ENCODE results near the gene NOL4. TPM values are rescaled to one million over a fixed set of nuclear protein-coding genes. Genes with fewer than 3 reads are reported as not detected.

NOL4 gene
- total and polyA plus RNA-seq, 7 donors: 0.16 to 1.4 (median 0.64) TPM; not detected in 1

- Histone ChIP-seq H3K27me3 (no peaks in the 10 kb centered on the region), H3K27ac (no peak overlapping the region), H3K4me3 (no peak overlapping the region), H3K9me3 (no peaks in the 10 kb centered on the region), H3K36me3 (no peaks in the 10 kb centered on the region), H3K4me1 (no peaks in the 10 kb centered on the region)
- no peak for DNase-seq
- WGBS, 2 donors: 76 to 85% methylated on average over 2 of the region's 2 CpGs
- intact Hi-C loops (cut with DNase I): no loop called here
- no peak for TF ChIP-seq CTCF (IDR thresholded peaks at IDR 0.05)
- TF ChIP-seq POLR2A (IDR thresholded peaks at IDR 0.05): no peak
- no peak for TF ChIP-seq EP300 (IDR thresholded peaks at IDR 0.05)
- TF ChIP-seq POLR2AphosphoS5 (IDR thresholded peaks at IDR 0.05): no peak
Measured at GRCh38 chr18:34203866-34204265, 20.8 kb downstream of the NOL4 start.

GRCh38 chr18:34196256-34196655 lies 28.5 kb downstream of the NOL4 start:
- Histone ChIP-seq H3K4me3 (no peak overlapping the region), H3K27me3 (no peaks in the 10 kb centered on the region), H3K9me3 (no peaks in the 10 kb centered on the region), H3K36me3 (no peaks in the 10 kb centered on the region), H3K27ac (no peak overlapping the region), H3K4me1 (no peaks in the 10 kb centered on the region)
- intact Hi-C loops (cut with DNase I): no loop called here
- no peak for DNase-seq
- TF ChIP-seq POLR2AphosphoS5 (IDR thresholded peaks at IDR 0.05): no peak
- TF ChIP-seq CTCF (IDR thresholded peaks at IDR 0.05): no peak
- no peak for TF ChIP-seq EP300 (IDR thresholded peaks at IDR 0.05)
- no peak for TF ChIP-seq POLR2A (IDR thresholded peaks at IDR 0.05)

GRCh38 chr18:34194239-34194638 lies 30.5 kb downstream of the NOL4 start:
- H3K36me3 ChIP-seq: no peaks in the 10 kb centered on the region
- intact Hi-C loops (cut with DNase I): no loop called here
- DNase-seq: no peak
- H3K4me1 ChIP-seq: no peaks in the 10 kb centered on the region
- H3K9me3 ChIP-seq: no peaks in the 10 kb centered on the region
- no peaks in the 10 kb centered on the region for H3K27me3 ChIP-seq
- no peak overlapping the region for H3K27ac ChIP-seq
- no peak overlapping the region for H3K4me3 ChIP-seq
- WGBS, 2 donors: 76 to 82% methylated on average over 3 of the region's 3 CpGs
- TF ChIP-seq EP300 (IDR thresholded peaks at IDR 0.05) (no peak), POLR2AphosphoS5 (IDR thresholded peaks at IDR 0.05) (no peak), CTCF (IDR thresholded peaks at IDR 0.05) (no peak), POLR2A (IDR thresholded peaks at IDR 0.05) (no peak)

GRCh38 chr18:34189656-34190435 lies 34.9 kb downstream of the NOL4 start:
- no peaks in the 10 kb centered on the region for H3K9me3 ChIP-seq
- no peaks in the 10 kb centered on the region for H3K4me1 ChIP-seq
- no peaks in the 10 kb centered on the region for H3K27me3 ChIP-seq
- intact Hi-C loops (cut with DNase I): no loop called here
- 63 to 72% methylated on average over 3 of the region's 3 CpGs for WGBS, 2 donors
- H3K4me3 ChIP-seq: no peak overlapping the region
- H3K36me3 ChIP-seq: no peaks in the 10 kb centered on the region
- DNase-seq: no peak
- no peak for TF ChIP-seq CTCF (IDR thresholded peaks at IDR 0.05)
- TF ChIP-seq EP300 (IDR thresholded peaks at IDR 0.05): no peak
- TF ChIP-seq POLR2A (IDR thresholded peaks at IDR 0.05): no peak
- no peak for TF ChIP-seq POLR2AphosphoS5 (IDR thresholded peaks at IDR 0.05)
- H3K27ac ChIP-seq: no peak overlapping the region

Measured in sigmoid colon (tissue), 7 donors.